HCT116 (cell line): ENCODE measurements around the gene PDE6B. TPM values are rescaled to one million over a fixed set of nuclear protein-coding genes. Genes with fewer than 3 reads are reported as not detected.

Experiments used
- ATAC-seq: fragments of 200-7000 bp; cut with Tn5 transposase; 2 replicates; pipeline ENCODE4 v1.9.1; 2020; ENCODE audit warnings: mild to moderate bottlenecking, moderate library complexity
- BruUV-seq: library from RNA; stranded (reverse); fragments of 400-500 nt; replicated peaks from 2 replicates; lab custom pipeline; 2021; lab: Mats Ljungman, UMichigan
- CTCF ChIA-PET: fragments of 300-600 bp; sonication (Branson Sonifier 250); formaldehyde crosslinking; loops from one replicate; lab custom pipeline; 2021; ENCODE audit warnings: antibody characterized with exemption; lab: Charles Lee
- POLR2A ChIA-PET: fragments of 300-600, 350-600 bp; sonication (Branson Sonifier 250); formaldehyde crosslinking; loops from one replicate; lab custom pipeline; 2021; ENCODE audit warnings: antibody characterized with exemption; lab: Charles Lee
- RAD21 ChIA-PET, 2 experiments: fragments of 300-600 bp; sonication (Branson Sonifier 250); formaldehyde crosslinking; loops; one replicate each; lab custom pipeline; 2023; ENCODE audit warnings: low total read pairs in 2 of 2; ENCODE audit not compliant: uncharacterized antibody in 2 of 2, unreplicated experiment in 2 of 2, low non-redundant PET in 1 of 2; lab: Charles Lee
- DNase-seq: peaks from one replicate; pipeline ENCODE4 v3.0.0-alpha.2; 2010; ENCODE audit warnings: low read depth, low spot score
- H2AFZ ChIP-seq: fragments of 200-600 bp; shearing (Covaris generic), sonication (generic); 2 replicates; pipeline ENCODE4 v1.6.1; 2017; ENCODE audit warnings: low read depth, mixed run types, mixed read lengths, antibody characterized with exemption, low read length; ENCODE audit not compliant: poor library complexity, severe bottlenecking
- H3K27ac ChIP-seq: 2 replicates; pipeline ENCODE4 v1.5.1; 2012; ENCODE audit warnings: low read depth, low read length
- H3K27me3 ChIP-seq: fragments of 200-600 bp; sonication (generic); 2 replicates; pipeline ENCODE4 v1.6.1; 2016; ENCODE audit warnings: mixed run types, low read length, mixed read lengths; ENCODE audit not compliant: insufficient read depth
- H3K36me3 ChIP-seq, 2 experiments: fragments of 200-500 bp in 1 of 2; fragments of 200-600 bp in 1 of 2; sonication (Bioruptor generic) in 1 of 2; sonication (generic) in 1 of 2; 2 replicates each; pipeline versions ENCODE4 v1.5.1 to v1.6.1; 2014 to 2016; ENCODE audit warnings: low read length in 2 of 2, inconsistent platforms in 1 of 2, mixed read lengths in 1 of 2, mixed run types in 1 of 2; ENCODE audit not compliant: insufficient read depth in 2 of 2, control insufficient read depth in 1 of 2
- H3K4me1 ChIP-seq, 2 experiments: fragments of 200-600 bp in 1 of 2; sonication (generic) in 1 of 2; 2 replicates each; pipeline versions ENCODE4 v1.5.1 to v1.6.1; 2012 to 2017; ENCODE audit warnings: low read length in 2 of 2, inconsistent platforms in 1 of 2, mild to moderate bottlenecking in 1 of 2, mixed read lengths in 1 of 2, mixed run types in 1 of 2, moderate library complexity in 1 of 2; ENCODE audit not compliant: insufficient read depth in 2 of 2, control insufficient read depth in 1 of 2
- H3K4me2 ChIP-seq: fragments of 200-600 bp; sonication (generic); 2 replicates; pipeline ENCODE4 v1.6.1; 2017; ENCODE audit warnings: mixed run types, low read length, mixed read lengths
- H3K4me3 ChIP-seq, 2 experiments: fragments of 200-600 bp in 1 of 2; sonication (generic) in 1 of 2; replicated peaks in 1 of 2; 2 replicates each; pipeline ENCODE4 v1.5.1; 2011 to 2016; ENCODE audit warnings: low read length in 2 of 2, control low read depth in 1 of 2, low read depth in 1 of 2, mild to moderate bottlenecking in 1 of 2, mixed read lengths in 1 of 2, mixed run types in 1 of 2
- H3K79me2 ChIP-seq: fragments of 200-600 bp; sonication (generic); 2 replicates; pipeline ENCODE4 v1.6.1; 2017; ENCODE audit warnings: mild to moderate bottlenecking, mixed run types, low read length, moderate library complexity, mixed read lengths; ENCODE audit not compliant: insufficient read depth
- H3K9ac ChIP-seq: fragments of 200-600 bp; sonication (generic); 2 replicates; pipeline ENCODE4 v1.6.1; 2016; ENCODE audit warnings: low read length, mixed read lengths
- H3K9me2 ChIP-seq: fragments of 200-600 bp; sonication (generic), shearing (Covaris generic); 2 replicates; pipeline ENCODE4 v1.6.1; 2017; ENCODE audit warnings: mixed run types, mild to moderate bottlenecking, moderate library complexity; ENCODE audit not compliant: insufficient read depth
- H3K9me3 ChIP-seq, 2 experiments: fragments of 200-500 bp in 1 of 2; fragments of 200-600 bp in 1 of 2; sonication (Bioruptor generic) in 1 of 2; sonication (generic) in 1 of 2; 2 replicates each; pipeline ENCODE4 v1.6.1; 2014 to 2017; ENCODE audit warnings: low read length in 2 of 2, mixed read lengths in 2 of 2, inconsistent platforms in 1 of 2, low read depth in 1 of 2, mild to moderate bottlenecking in 1 of 2, mixed run types in 1 of 2, moderate library complexity in 1 of 2; ENCODE audit not compliant: control insufficient read depth in 1 of 2, insufficient read depth in 1 of 2
- H4K20me1 ChIP-seq: fragments of 200-600 bp; sonication (generic), shearing (Covaris generic); 2 replicates; pipeline ENCODE4 v1.6.1; 2017; ENCODE audit warnings: mixed run types, mild to moderate bottlenecking, moderate library complexity; ENCODE audit not compliant: insufficient read depth
- ELF1 ChIP-seq: IDR thresholded peaks from 2 replicates; pipeline ENCODE4 v1.6.1; 2012; ENCODE audit warnings: low read depth, borderline replicate concordance
- POLR2A ChIP-seq: IDR thresholded peaks from 2 replicates; pipeline ENCODE4 v1.7.0; 2011; ENCODE audit warnings: borderline replicate concordance; ENCODE audit not compliant: insufficient read depth, insufficient read length; ENCODE audit errors: extremely low read depth
- SP1 ChIP-seq: IDR thresholded peaks from 2 replicates; pipeline ENCODE4 v1.6.1; 2012; ENCODE audit warnings: low read depth
- intact Hi-C: fragments of 100-400 bp; cut with micrococcal nuclease; formaldehyde crosslinking; loops from 2 replicates; pipeline ENCODE4 v1.10.0; 2022
- total RNA-seq: library from RNA; stranded (reverse); gene quantifications from one replicate; pipeline ENCODE4 v1.2.1, GENCODE V29; 2021; ENCODE audit not compliant: unreplicated experiment
- TF ChIP-seq, protein P1 (sequence below): IDR thresholded peaks from 2 replicates; pipeline ENCODE4 v1.6.1; 2012; ENCODE audit warnings: low read depth

The PDE6B gene
- total RNA-seq, 1 experiment from 2014 or later, result not detected

DNA sequence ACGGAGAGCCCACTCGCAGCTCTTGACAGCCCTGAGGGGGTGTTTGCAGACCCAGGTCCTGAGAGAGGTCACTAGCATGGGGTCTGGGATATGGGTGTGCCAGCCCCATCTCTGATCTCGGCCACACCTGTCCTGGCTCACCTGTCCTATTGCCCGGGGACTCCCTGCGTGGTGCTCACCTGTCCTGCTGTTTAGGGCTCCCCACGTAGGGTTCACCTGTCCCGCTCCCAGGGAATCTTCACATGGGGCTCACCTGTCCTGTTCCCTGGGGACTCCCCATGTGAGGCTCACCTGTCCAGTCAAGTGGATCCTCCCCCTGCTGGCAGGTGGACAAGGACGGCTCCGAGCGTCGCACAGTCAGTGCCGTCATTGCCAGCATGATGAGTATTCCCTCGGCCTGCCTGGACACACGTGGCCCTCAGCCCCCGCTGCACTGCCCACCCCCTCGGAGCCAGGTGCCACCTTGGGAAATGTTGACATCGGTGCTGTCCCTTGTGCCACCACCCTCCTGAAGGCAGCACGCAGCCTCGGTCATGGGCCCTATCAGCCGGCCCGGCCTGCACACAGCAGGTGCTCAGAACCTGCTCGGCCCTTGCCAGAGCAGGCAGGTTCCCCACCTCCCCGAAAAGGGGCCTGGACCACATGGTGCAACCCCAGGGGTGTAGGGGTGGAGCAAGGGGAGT, 57.3 kb downstream of the PDE6B start:
- no peaks in the 10 kb centered on the region for H4K20me1 ChIP-seq
- no peak for ATAC-seq
- H3K4me1 ChIP-seq, result peaks cover 22 to 45% of the 10 kb centered on the region in 2 experiments
- H2AFZ ChIP-seq, result no peak overlapping the region
- TF ChIP-seq SP1 (no peak), POLR2A (no peak), ELF1 (no peak)
- TF ChIP-seq, protein P1, sequence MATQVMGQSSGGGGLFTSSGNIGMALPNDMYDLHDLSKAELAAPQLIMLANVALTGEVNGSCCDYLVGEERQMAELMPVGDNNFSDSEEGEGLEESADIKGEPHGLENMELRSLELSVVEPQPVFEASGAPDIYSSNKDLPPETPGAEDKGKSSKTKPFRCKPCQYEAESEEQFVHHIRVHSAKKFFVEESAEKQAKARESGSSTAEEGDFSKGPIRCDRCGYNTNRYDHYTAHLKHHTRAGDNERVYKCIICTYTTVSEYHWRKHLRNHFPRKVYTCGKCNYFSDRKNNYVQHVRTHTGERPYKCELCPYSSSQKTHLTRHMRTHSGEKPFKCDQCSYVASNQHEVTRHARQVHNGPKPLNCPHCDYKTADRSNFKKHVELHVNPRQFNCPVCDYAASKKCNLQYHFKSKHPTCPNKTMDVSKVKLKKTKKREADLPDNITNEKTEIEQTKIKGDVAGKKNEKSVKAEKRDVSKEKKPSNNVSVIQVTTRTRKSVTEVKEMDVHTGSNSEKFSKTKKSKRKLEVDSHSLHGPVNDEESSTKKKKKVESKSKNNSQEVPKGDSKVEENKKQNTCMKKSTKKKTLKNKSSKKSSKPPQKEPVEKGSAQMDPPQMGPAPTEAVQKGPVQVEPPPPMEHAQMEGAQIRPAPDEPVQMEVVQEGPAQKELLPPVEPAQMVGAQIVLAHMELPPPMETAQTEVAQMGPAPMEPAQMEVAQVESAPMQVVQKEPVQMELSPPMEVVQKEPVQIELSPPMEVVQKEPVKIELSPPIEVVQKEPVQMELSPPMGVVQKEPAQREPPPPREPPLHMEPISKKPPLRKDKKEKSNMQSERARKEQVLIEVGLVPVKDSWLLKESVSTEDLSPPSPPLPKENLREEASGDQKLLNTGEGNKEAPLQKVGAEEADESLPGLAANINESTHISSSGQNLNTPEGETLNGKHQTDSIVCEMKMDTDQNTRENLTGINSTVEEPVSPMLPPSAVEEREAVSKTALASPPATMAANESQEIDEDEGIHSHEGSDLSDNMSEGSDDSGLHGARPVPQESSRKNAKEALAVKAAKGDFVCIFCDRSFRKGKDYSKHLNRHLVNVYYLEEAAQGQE, result no peak
- no peaks in the 10 kb centered on the region for H3K27me3 ChIP-seq
- DNase-seq, result no peak
- ChIA-PET RAD21 (no interaction called here), POLR2A (no interaction called here), CTCF (no interaction called here)
- H3K9me2 ChIP-seq, result no peaks in the 10 kb centered on the region
- H3K36me3 ChIP-seq, result no peaks in the 10 kb centered on the region
- H3K79me2 ChIP-seq, result no peaks in the 10 kb centered on the region
- BruUV-seq, result no TSS peak
- H3K9ac ChIP-seq, result no peak overlapping the region
- no peak overlapping the region for H3K4me2 ChIP-seq
- H3K4me3 ChIP-seq, result no peak overlapping the region
- no peaks in the 10 kb centered on the region for H3K9me3 ChIP-seq
- intact Hi-C loops, result no loop called here
- peak overlapping the region; percentile 48; the same call in 1 of the 2 replicates for H3K27ac ChIP-seq
